Activated CD4-positive, alpha-beta T cell treated with anti-CD3 and anti-CD28 coated beads for 48 hours (primary cell): ENCODE results near the gene HSF4.

Source experiments
- DNase-seq: peaks from one replicate; pipeline ENCODE4 v3.0.0-alpha.2; 2020

HSF4 gene

GRCh38 chr16:67202956-67203493 is 38.5 kb downstream of the HSF4 start:
- no peak for DNase-seq

DNA sequence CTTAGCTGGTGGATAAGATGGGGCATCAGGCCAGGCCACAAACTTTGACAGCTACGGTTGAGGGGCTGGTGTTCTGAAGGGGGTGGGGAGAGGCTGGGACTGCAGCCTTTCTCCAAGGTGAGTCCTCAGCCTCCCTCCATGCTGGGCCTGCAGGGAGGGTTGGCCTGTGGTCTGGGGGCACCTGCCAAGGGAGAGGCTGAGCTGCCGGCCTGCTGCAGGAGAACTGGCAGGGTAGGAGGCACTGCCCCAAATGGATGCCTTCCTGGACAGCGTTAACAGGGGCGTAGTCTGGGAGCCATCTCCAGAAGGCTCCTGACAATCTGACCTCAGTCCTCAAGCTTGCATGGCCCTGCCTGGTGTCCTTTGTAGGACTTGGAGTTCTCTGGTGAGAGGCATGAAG is 39.5 kb downstream of the HSF4 start:
- DNase-seq: no peak

- no peak for DNase-seq
Observed at GRCh38 chr16:67206129-67206837, 41.7 kb downstream of the HSF4 start.

DNA sequence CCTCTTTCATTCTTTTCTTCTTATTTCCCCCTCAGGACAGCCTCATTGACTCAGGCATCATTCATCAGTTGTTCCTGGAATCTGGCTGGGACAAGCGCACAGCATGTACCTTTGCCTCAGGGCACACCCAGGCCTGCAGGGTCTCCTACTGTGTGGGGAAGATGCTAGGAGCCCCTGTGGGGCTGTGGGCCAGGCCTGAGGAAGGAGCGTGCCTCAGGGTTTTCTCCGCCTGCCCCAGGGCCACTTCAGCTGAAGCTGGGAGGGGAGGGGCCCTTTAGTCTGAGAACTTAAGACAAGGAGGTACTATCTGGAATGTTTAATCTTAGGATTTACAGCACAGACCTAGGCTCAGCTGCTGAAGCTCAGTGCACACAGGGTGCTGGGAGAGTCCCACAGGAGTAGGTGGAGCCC is 42.3 kb downstream of the HSF4 start:
- no peak for DNase-seq

DNA sequence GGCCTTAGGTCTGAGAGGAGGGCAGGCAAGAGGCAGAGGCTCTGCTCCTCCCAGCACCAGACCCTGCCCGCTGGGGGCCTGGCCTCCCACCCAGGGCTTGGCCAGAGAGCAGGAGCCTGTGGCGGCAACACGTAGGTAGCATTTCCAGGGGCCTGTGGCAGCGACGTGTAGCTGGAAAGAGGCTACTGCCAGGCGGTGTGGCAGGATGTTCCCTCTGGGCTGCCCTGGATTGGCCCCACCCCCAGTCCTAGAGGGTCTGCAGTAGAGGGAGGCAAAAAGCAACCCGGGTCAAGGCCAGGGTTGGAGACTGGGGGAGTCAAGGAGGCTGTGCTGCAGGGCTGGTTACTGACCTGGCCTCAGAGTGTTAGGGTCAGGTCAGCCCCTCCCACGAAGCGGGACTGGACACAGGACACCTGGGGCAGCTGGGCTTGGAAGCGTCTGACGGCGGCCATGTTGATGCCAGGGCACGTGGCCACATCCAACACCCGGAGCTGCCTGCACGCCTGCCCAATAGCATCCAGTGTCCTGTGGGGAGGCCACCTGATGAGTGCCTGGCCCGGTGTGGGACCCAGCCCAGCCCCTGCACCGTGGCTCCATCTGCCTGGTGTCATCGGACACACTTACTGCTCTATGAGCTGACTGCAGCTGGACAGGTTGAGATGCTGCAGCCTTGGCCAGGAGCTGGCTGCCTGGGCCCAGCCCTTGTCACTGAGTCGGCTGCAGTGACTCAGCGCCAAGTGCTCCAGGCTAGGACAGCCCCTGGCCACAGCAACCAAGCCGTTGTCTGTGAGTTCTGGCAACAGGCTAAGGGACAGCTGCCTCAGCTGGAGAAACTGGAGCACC is 42.9 kb downstream of the HSF4 start:
- DNase-seq: no peak

DNA sequence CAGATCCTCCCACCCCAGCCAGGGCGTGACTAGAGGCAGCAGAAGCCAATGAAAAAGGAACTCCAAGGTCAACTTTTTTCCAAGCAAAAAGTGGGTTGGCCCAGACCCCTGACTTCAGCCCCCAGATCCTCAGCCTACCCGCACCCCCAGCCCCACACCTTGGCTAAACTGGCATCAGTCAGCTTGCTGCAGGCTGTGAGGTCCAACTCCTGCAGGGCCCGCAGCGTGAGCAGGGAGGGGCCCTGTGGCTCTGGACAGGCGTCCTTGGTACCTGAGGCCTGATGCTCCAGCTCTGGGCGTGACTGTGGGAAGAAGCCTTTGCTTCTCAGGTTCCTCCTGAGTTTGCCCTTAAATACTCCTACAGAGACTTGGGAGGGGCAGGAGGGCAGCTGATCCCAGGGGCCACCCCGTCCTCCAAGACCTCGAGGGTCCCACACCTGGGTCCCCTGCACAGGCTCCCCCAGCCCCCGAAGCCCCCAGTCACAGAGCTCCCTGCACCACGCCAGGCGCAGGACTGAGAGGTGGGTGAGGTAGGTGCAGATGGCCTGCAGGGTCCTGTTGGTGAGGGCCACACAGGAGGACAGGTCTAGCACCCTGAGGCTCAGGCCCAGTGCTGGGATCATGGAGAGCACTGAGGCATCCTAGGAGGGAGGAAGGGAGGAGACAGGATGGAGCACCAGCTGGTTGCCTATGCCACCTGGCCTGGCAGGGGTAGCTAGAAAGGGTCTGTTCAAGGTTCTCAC is 43.8 kb downstream of the HSF4 start:
- no peak for DNase-seq

DNA sequence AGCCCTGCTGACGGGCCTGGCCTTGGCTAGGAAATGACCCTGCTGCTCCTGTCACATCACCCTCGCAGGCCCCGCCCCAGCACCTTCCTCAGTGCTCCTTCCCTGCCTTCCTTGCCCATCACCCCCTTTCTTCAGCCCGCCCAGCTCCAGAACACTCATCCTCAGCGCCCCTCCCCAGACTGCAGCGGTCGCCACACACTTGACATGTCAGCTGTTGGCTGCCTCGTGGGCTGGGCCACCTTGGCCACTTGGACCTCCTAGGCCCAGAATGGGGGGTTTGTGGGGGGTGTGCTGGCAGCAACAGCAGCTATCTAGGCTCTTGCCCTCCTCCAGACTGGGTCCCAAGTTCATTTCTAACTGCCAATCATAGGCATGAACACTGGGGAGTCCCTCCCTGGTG is 45.0 kb downstream of the HSF4 start:
- no peak for DNase-seq

DNA sequence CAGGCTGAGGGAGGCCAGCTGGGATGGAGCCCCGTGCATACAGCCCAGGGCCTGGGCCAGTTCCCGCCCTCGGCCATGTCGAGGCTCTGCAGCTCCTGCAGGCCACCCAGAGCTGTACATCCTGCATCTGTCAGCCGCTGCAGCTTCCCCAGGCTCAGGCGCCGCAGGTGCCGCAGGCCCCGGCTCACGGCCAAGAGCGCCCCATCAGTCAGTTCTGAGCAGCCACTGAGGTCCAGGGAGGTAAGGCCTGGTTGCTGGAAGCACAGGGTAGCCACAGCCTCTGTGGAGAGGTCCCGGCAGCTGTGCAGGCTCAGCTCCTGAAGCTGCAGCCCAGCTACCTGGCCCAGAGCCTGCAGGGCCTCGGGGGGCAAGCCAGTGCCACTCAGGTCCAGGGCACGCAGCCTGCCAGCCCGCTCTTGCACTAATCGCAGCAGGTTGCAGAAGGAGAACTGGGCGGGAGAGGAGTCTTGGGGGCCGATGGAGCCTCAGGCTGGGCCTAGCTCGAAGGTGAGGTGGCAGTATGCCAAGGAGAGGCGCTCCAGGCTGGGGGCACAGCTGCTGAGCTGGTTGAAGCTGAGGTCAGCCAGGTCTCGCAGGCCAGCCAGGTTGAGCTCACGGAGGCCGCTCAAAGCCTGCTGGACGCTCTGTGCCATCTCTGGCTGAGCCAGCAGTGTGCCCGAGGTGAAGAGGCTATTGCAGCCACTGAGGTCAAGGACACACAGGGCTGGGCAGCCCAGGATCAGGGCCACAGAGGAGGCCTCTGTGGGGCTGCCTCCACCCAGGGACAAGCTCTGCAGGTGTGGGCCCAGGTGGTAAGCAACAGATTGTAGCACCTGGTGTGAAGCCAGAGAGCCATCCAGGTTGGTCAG is 45.8 kb downstream of the HSF4 start:
- no peak for DNase-seq

DNA sequence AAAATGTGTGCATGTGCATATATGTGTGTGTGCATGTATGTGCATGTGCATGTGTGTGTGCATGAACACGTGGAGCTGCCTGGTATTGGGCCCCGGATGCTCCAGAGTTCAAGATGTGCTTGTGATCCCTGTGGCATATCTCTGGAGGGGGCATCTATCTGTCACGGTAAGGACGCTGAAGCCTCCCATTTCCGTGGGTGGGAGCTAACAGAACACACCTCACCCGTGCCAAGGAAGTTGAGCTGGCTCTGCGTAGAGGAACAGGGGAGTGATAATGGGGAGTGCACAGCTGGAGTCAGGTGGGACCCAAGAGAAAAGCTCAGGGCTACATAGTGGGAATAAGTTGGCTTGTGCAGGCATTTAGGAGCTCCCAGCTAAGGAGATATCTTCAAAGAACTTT is 47.1 kb downstream of the HSF4 start:
- DNase-seq: no peak

DNA sequence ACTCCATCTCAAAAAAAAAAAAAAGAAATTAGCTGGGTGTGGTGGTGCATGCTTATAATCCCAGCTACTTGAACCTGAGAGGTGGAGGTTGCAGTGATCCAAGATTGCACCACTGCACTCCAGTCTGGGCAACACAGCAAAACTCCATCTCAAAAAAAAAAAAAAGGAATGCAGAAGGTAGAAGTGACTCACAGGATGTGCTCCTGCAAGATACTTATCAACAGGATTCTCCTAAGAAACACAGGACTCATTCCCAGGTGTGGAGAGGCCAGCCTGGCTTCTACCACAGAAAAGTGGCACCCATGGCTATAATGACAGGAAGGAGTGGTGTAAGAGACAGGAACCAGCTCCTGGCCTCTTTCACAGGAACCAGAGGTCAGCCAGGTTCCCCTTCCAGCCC is 48.2 kb downstream of the HSF4 start:
- DNase-seq: no peak

DNA sequence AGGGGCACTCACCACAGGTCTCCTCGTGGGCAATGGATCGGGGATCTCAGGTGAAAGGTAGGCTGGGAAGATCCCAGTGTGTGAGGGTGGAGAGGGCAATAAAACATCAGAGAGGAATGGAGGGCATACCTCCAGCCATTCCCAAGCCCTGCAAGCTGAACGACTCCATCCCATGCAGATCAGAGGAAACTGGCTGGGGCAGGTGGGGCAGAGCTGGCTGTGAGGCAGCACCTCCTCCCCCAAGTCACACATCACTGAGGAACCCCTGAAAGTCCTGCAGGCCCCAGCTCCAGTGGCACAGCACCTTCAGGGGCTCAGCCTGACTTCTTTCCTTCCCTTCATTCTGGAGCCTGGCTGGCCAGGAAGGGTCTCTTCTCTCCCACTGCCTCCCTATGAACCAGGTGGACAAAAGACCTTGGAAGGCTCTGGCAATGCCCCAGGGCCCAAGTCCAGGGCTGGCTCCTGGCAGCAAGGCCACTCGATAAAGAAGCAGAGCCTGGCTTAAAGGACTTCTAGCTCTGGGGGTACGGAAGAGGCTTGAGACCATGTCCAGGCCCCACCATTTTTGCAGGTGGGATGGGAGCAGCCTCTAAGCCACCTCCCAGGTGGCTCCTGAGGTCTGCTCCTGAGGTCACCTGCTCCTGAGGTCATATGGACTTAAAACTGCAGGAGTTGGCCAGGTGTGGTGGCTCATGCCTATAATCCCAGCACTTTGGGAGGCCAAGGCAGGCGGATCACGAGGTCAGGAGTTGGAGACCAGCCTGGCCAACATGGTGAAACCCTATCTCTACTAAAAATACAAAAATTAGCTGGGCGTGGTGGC is 48.9 kb downstream of the HSF4 start:
- DNase-seq: no peak

DNA sequence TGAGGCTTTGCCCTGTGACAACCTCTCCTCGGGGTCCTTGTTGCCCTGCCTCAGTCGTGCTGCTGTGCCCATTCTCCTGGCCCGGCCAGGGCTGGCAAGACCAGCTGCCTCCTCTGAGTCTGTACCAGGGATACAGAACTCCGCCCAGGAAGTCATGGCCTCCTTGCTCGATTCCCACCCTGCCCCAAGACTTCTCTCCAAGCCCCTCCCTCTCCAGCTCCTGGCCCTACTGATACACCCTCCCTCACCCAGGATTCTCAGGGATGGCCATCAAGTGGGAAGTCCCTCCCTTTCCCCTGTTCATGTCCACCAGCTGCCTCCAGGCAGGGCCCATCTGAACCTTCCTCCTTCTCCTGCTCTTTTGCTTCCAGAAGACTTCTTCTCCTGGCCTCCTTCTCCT is 51.2 kb downstream of the HSF4 start:
- no peak for DNase-seq

DNA sequence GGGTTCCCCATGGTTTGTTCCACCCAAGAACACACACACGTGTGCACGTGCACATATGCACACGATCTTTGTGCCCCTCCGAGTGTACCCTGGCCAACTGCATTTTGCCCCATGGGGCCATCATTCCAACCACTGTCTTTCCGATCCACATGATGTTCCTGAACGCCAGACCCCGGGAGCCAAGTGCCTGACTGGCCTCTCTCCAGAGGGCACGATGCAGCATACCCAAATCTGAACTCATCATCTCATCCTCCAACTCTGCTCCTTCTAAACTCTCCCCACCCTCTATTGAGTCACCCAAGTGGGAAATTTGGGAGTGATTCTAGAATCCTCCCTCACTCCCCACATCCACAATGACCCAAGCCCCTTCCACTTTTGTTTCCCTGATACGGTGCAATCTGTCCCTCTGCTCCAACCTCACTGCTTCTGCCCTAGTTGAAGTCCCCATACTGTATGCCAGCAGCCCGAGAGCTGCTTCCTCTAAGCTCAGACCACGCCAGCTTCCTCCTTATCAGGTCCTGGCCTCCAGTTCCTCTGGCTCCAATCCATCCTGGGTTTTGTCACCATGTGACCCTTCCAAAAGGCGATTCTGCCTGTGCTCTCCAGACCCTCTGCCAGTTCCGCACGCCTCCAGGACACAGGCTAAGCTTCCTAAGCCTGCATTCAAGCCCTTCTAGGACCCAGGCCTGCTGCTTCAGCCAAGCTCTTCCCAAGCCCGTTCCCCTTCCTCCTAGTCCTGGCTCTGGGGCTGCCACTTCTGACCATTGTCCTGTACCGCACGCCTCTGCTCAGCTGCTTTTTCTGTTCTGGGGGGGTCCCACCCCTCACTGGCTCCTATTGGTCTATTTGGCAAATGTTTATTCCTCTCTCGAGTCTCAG is 52.3 kb downstream of the HSF4 start:
- no peak for DNase-seq
